Thyroid gland (tissue), 4 donors: ENCODE data around the gene PRKG2. TPM values are rescaled to one million over a fixed set of nuclear protein-coding genes. Genes with fewer than 3 reads are reported as not detected.

Experiments
- DNase-seq, 2 donors: peaks; one replicate each; pipeline ENCODE4 v3.0.0-alpha.2; 2019
- H3K27ac ChIP-seq, 3 donors: fragments of 200-600 bp; sonication (generic); 1 replicate in 2 of 3; 2 replicates in 1 of 3; pipeline ENCODE4 v1.5.1; 2016 to 2019; ENCODE audit warnings: mild to moderate bottlenecking in 1 of 3, moderate library complexity in 1 of 3
- H3K27me3 ChIP-seq: fragments of 200-600 bp; sonication (generic); one replicate; pipeline ENCODE4 v1.5.1; 2019
- H3K36me3 ChIP-seq, 2 donors: fragments of 200-600 bp; sonication (generic); one replicate each; pipeline ENCODE4 v1.5.1; 2016 to 2019
- H3K4me1 ChIP-seq, 2 donors: fragments of 200-600 bp; sonication (generic); one replicate each; pipeline ENCODE4 v1.5.1; 2017 to 2019
- H3K4me3 ChIP-seq, 3 donors: fragments of 200-600 bp; sonication (generic); replicated peaks in 1 of 3; 1 replicate in 2 of 3; 2 replicates in 1 of 3; pipeline ENCODE4 v1.5.1; 2016; ENCODE audit warnings: mild to moderate bottlenecking in 1 of 3
- H3K9me3 ChIP-seq: fragments of 200-600 bp; sonication (generic); one replicate; pipeline ENCODE4 v1.5.1; 2017
- CTCF ChIP-seq, 6 experiments: fragments of 200-600 bp in 3 of 6; fragments of 450-650 bp in 3 of 6; sonication (generic) in 3 of 6; IDR thresholded peaks; one replicate each; pipeline ENCODE4 v1.5.1; 2016 to 2019; ENCODE audit warnings: antibody characterized with exemption in 6 of 6, mild to moderate bottlenecking in 2 of 6, inconsistent platforms in 1 of 6, moderate library complexity in 1 of 6
- POLR2A ChIP-seq, 2 donors: fragments of 450-650 bp; IDR thresholded peaks; one replicate each; pipeline ENCODE4 v1.6.1; 2017; ENCODE audit warnings: antibody characterized with exemption in 2 of 2, mild to moderate bottlenecking in 2 of 2, moderate library complexity in 1 of 2
- WGBS, 2 donors: methylation state at CpG; one replicate each; pipeline ENCODE4 v1.1.5; 2017; 5-methylcytosine and 5-hydroxymethylcytosine counted together
- intact Hi-C: fragments of 100-400 bp; cut with DNase I; formaldehyde crosslinking; loops from one replicate; pipeline ENCODE4 v1.15.1; 2023
- total RNA-seq, 4 donors: library from RNA; depleted of rRNA; stranded (reverse); fragments of >200 nt; gene quantifications; one replicate each; pipeline ENCODE4 v1.2.3, GENCODE V29; 2016

The PRKG2 gene
- total RNA-seq = 1 to 10 TPM in 1 of 4 donors, under 1 TPM in 2, not detected in 1; 0.21 to 1.2 (median 0.54) TPM

- 2 to 4% methylated on average over 24 to 27 of the region's 75 CpGs for WGBS, 2 donors
- no peak for TF ChIP-seq POLR2A (IDR thresholded peaks at IDR 0.05)
- TF ChIP-seq CTCF (IDR thresholded peaks at IDR 0.05) = no peak
- intact Hi-C loops = no loop called here
- H3K9me3 ChIP-seq = no peaks in the 10 kb centered on the region
- no peaks in the 10 kb centered on the region for H3K36me3 ChIP-seq
- no peaks in the 10 kb centered on the region for H3K27me3 ChIP-seq
- H3K4me1 ChIP-seq = peaks cover 0 to 8% of the 10 kb centered on the region in 2 donors
- no peak within 1 kb of the TSS for H3K27ac ChIP-seq
- H3K4me3 ChIP-seq = peak within 1 kb of the TSS in 1 of 3 donors; percentile 17
- DNase-seq = no peak
Measured at GRCh38 chr4:81214881-81215868, at the start of gene PRKG2. Gene PRKG2 (minus strand): TSS chr4:81215222. CDS start chr4:81205047, 10,175 bp downstream.

GRCh38 chr4:81260443-81261101, 45.5 kb upstream of the PRKG2 start:
- WGBS, 2 donors = 77 to 85% methylated on average over 10 of the region's 10 CpGs
- no peak overlapping the region for H3K27ac ChIP-seq
- no peak for TF ChIP-seq CTCF (IDR thresholded peaks at IDR 0.05)
- TF ChIP-seq POLR2A (IDR thresholded peaks at IDR 0.05) = no peak
- no peaks in the 10 kb centered on the region for H3K9me3 ChIP-seq
- no peaks in the 10 kb centered on the region for H3K36me3 ChIP-seq
- DNase-seq = no peak
- H3K27me3 ChIP-seq = no peaks in the 10 kb centered on the region
- H3K4me1 ChIP-seq = peaks cover 0 to 9% of the 10 kb centered on the region in 2 donors
- H3K4me3 ChIP-seq = no peak overlapping the region
- intact Hi-C loops = no loop called here

- no peaks in the 10 kb centered on the region for H3K27me3 ChIP-seq
- TF ChIP-seq POLR2A (IDR thresholded peaks at IDR 0.05) = no peak
- TF ChIP-seq CTCF (IDR thresholded peaks at IDR 0.05) = no peak
- no peak for DNase-seq
- H3K4me1 ChIP-seq = peaks cover 0 to 9% of the 10 kb centered on the region in 2 donors
- H3K27ac ChIP-seq = no peak overlapping the region
- H3K9me3 ChIP-seq = no peaks in the 10 kb centered on the region
- intact Hi-C loops = no loop called here
- no peak overlapping the region for H3K4me3 ChIP-seq
- H3K36me3 ChIP-seq = no peaks in the 10 kb centered on the region
Measured at GRCh38 chr4:81258841-81259550, 44.0 kb upstream of the PRKG2 start.

- no peaks in the 10 kb centered on the region for H3K36me3 ChIP-seq
- intact Hi-C loops = no loop called here
- TF ChIP-seq POLR2A (IDR thresholded peaks at IDR 0.05) (no peak), CTCF (IDR thresholded peaks at IDR 0.05) (no peak)
Measured at GRCh38 chr4:81257816-81258215, 42.8 kb upstream of the PRKG2 start.

More at GRCh38 chr4:81257816-81258215, 42.8 kb upstream of the PRKG2 start:
- H3K27ac ChIP-seq = no peak overlapping the region
- no peak for DNase-seq
- 86 to 88% methylated on average over 3 of the region's 3 CpGs for WGBS, 2 donors
- no peaks in the 10 kb centered on the region for H3K27me3 ChIP-seq
- H3K9me3 ChIP-seq = no peaks in the 10 kb centered on the region
- H3K4me1 ChIP-seq = peaks cover 0 to 9% of the 10 kb centered on the region in 2 donors
- no peak overlapping the region for H3K4me3 ChIP-seq
